Activated CD8-positive, alpha-beta T cell treated with anti-CD3 and anti-CD28 coated beads, Interleukin-2, amount 10 ng/mL, durations not matched to agents 7 days and 5 days (primary cell): ENCODE measurements around the gene PLET1. TPM values are rescaled to one million over a fixed set of nuclear protein-coding genes. Genes with fewer than 3 reads are reported as not detected.
A peak's percentile ranks its signal among the peaks of the same experiment; 100 is the strongest.

Experiments used
- ATAC-seq: fragments of 150-1000 bp; cut with Tn5 transposase; one replicate; pipeline ENCODE4 v1.10.0; 2021; ENCODE audit warnings: moderate library complexity
- CTCF ChIA-PET: fragments of 350-600 bp; sonication (Branson Sonifier 250); formaldehyde crosslinking; loops from one replicate; lab custom pipeline; 2021; ENCODE audit warnings: antibody characterized with exemption; lab: Charles Lee
- POLR2A ChIA-PET: fragments of 350-600 bp; sonication (Branson Sonifier 250); formaldehyde crosslinking; loops from one replicate; lab custom pipeline; 2021; ENCODE audit warnings: antibody characterized with exemption; lab: Charles Lee
- DNase-seq: peaks from one replicate; pipeline ENCODE4 v3.0.0-alpha.2; 2020
- H3K27ac Mint-ChIP-seq: one replicate; pipeline ENCODE4 v1.8.0; 2021; ENCODE audit warnings: mild to moderate bottlenecking, mixed read lengths
- H3K27me3 Mint-ChIP-seq: one replicate; pipeline ENCODE4 v1.8.0; 2021; ENCODE audit warnings: low read depth, mixed read lengths
- H3K36me3 Mint-ChIP-seq: one replicate; pipeline ENCODE4 v1.8.0; 2021; ENCODE audit warnings: low read depth, mixed read lengths
- H3K4me1 Mint-ChIP-seq: one replicate; pipeline ENCODE4 v1.8.0; 2021; ENCODE audit warnings: low read depth, mixed read lengths
- H3K4me3 Mint-ChIP-seq: one replicate; pipeline ENCODE4 v1.8.0; 2021; ENCODE audit warnings: mild to moderate bottlenecking, mixed read lengths
- H3K9me3 Mint-ChIP-seq: one replicate; pipeline ENCODE4 v1.8.0; 2022; ENCODE audit warnings: mixed read lengths; ENCODE audit not compliant: insufficient read depth
- total RNA-seq, 2 experiments: library from RNA; stranded (reverse); gene quantifications; one replicate each; pipeline ENCODE4 v1.2.3, GENCODE V29; 2021

Gene PLET1
- total RNA-seq, 2 experiments from 2014 or later, result not detected

DNA sequence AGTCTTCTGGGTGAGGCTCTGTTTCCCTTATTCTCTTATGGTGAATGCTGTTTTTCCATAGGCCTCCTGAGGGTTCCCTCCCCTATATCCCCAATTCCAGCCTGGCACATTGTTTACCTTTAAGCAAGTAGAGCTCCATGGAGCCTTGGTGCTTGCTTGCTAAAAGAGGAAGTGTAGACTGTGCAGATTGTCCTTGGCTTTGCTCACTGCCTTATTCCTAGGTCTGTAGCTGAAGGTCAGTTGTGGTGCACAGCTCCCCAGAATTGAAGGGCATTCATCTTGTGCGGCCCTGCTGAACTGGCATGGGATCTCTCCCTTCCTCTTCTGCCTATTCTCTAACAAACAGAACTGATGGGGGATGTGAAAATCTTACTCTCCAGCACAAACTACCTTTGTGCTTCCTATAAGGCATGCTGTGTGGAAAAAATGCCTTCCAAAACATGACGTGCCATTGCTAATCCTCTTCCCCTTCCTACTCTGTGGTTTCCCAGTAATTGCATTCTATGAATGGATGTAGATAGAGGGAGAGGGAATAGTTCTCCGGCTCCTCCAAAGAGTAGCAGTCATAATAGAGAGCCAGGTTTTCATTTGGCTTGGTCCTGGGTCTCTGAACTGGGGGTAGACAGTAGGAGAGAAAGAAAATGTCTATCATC lies 34.2 kb upstream of the PLET1 start:
- DNase-seq (no peak), ATAC-seq (no peak)
- no peaks in the 10 kb centered on the region for H3K9me3 Mint-ChIP-seq
- no peak overlapping the region for H3K4me3 Mint-ChIP-seq
- no peak overlapping the region for H3K27ac Mint-ChIP-seq
- peaks cover 13% of the 10 kb centered on the region for H3K27me3 Mint-ChIP-seq
- CTCF ChIA-PET, result interaction anchor here (1.4 to 2.6 kb wide), 3 partner anchors 13 to 260 kb away, joined by 7 to 11 read pairs (median 7); no protein-coding TSS in a partner anchor
- peaks cover 11% of the 10 kb centered on the region for H3K36me3 Mint-ChIP-seq
- POLR2A ChIA-PET, result interaction anchor here (0.6 kb wide), 1 partner anchor 13 kb away, joined by 3 read pairs; no protein-coding TSS in a partner anchor
- H3K4me1 Mint-ChIP-seq, result peaks cover 49% of the 10 kb centered on the region

DNA sequence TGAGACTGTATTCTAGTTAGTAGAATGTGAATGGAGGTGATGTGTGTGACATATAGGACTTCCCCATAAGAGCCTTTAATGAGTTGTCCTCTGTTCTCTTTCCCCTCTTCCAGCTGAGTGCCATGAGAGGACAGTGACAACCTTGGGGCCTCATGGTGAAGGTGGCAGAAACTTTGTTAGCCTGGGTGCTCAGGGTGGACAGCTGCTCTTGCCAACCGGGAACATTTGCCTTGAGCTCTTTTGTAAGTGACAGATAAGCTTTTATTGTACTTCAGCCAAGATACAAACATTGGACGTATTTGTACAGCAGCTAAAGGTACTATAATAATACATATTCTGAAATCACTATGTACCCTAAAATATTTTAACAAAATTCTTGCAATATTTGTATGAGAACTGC lies 33.0 kb upstream of the PLET1 start:
- H3K9me3 Mint-ChIP-seq, result no peaks in the 10 kb centered on the region
- peaks cover 51% of the 10 kb centered on the region for H3K4me1 Mint-ChIP-seq
- ChIA-PET CTCF (interaction anchor here (1.2 to 2.6 kb wide), 3 partner anchors 12 to 161 kb away, joined by 3 to 11 read pairs (median 7); no protein-coding TSS in a partner anchor), POLR2A (no interaction called here)
- no peak overlapping the region for H3K4me3 Mint-ChIP-seq
- no peak overlapping the region for H3K27ac Mint-ChIP-seq
- H3K27me3 Mint-ChIP-seq, result peaks cover 13% of the 10 kb centered on the region
- ATAC-seq (no peak), DNase-seq (no peak)
- H3K36me3 Mint-ChIP-seq, result peaks cover 11% of the 10 kb centered on the region

DNA sequence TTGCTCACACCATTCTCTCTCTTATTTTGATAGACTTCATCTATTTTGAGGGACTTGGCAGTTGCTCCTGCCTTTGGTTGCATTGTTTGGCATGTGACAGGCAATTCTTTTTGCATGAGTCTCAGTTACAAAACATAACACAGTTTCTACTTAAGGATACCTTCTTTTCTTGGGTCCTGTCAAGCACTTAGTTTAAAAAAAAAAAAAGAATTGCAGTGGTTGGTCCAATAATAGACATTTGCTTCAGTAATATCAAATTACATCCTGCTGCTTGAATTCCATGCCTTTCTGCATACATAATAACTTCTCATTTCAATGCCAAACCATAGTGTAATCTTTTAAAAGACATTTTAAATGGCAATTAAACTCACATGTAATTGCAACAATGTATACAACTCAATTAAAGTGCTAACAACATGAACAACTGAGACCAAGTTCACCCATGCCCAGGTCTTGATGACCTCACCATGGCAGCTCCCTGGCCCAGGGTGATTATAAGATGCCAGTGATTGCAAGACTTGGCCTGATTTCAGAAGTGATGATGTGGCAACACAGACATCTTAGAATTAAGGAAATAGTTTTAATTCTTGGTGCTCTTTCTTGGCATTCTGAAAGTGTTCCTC lies 32.2 kb upstream of the PLET1 start:
- Mint-ChIP-seq H3K9me3 (no peaks in the 10 kb centered on the region), H3K4me1 (peaks cover 44% of the 10 kb centered on the region), H3K27ac (no peak overlapping the region), H3K4me3 (no peak overlapping the region), H3K36me3 (peaks cover 11% of the 10 kb centered on the region), H3K27me3 (peaks cover 13% of the 10 kb centered on the region)
- ChIA-PET CTCF (interaction anchor here (1.2 to 2.6 kb wide), 3 partner anchors 11 to 997 kb away, joined by 3 to 11 read pairs (median 5); no protein-coding TSS in a partner anchor), POLR2A (no interaction called here)
- DNase-seq (no peak), ATAC-seq (no peak)

DNA sequence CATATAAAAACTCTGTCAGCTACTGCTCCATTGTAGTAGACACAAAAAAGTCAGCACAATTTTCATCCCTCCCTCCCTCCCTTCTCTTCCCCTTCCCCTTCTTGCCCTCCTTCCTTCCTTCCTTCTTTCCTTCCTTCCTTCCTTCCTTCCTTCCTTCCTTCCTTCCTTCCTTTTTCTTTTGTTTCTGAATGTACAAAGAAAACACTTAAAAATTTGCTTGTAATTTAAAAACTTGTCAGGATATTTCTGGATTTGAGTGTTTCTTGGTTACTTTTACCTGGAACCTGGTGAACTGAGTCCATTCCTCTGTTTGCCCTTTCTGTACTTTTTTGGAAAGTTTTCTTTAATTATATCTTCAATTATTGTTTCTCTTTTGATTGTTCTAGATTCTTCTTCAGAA lies 31.5 kb upstream of the PLET1 start:
- H3K27ac Mint-ChIP-seq, result no peak overlapping the region
- DNase-seq (no peak), ATAC-seq (no peak)
- peaks cover 13% of the 10 kb centered on the region for H3K27me3 Mint-ChIP-seq
- POLR2A ChIA-PET, result no interaction called here
- CTCF ChIA-PET, result interaction anchor here (1.0 to 1.9 kb wide), 3 partner anchors 12 to 998 kb away, joined by 3 to 5 read pairs (median 3); no protein-coding TSS in a partner anchor
- no peak overlapping the region for H3K4me3 Mint-ChIP-seq
- no peaks in the 10 kb centered on the region for H3K9me3 Mint-ChIP-seq
- H3K4me1 Mint-ChIP-seq, result peaks cover 37% of the 10 kb centered on the region
- peaks cover 11% of the 10 kb centered on the region for H3K36me3 Mint-ChIP-seq

DNA sequence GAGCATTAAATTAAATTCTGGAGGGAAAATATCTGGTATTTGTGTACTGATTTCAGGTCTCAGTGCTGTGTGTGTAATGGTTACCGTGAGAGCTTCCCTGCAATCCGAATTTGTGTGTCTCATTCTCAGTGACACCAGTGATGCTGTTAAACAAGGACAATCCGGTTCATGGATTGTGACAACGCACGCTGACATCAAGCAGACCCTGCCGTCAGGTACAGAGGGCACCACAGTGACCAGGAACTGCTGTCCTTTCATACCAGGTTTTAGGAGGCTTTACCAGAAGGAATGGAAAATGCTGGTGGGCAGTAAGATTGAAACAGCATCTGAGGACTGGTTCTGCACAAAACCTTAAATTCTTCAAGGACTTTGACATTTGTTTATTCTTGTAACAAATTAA lies 30.5 kb upstream of the PLET1 start:
- H3K4me3 Mint-ChIP-seq, result no peak overlapping the region
- POLR2A ChIA-PET, result no interaction called here
- no peaks in the 10 kb centered on the region for H3K9me3 Mint-ChIP-seq
- peaks cover 27% of the 10 kb centered on the region for H3K4me1 Mint-ChIP-seq
- no peak overlapping the region for H3K27ac Mint-ChIP-seq
- ATAC-seq, result no peak
- H3K27me3 Mint-ChIP-seq, result peaks cover 13% of the 10 kb centered on the region
- CTCF ChIA-PET, result interaction anchor here (1.1 to 1.9 kb wide), 3 partner anchors 9 to 999 kb away, joined by 3 to 5 read pairs (median 3); no protein-coding TSS in a partner anchor
- DNase-seq, result no peak
- H3K36me3 Mint-ChIP-seq, result peaks cover 11% of the 10 kb centered on the region

DNA sequence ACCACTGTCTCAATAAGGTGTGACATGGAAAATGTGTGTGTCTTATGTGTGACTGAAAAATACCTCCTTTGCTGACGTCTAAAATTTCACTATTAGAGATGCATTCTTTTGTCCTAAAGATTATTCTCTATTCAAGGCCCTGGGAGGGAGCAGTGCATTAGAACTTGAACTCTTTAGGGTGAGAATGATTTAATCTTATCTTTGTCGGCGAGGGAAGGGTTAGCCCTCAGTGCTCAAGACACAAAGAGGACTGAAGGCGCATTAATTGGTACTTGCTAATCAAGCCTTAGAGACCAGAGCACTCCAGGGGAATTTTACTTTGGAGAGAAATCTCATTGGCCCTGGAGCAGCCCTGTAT lies 29.8 kb upstream of the PLET1 start:
- CTCF ChIA-PET, result no interaction called here
- peak overlapping the region; percentile 67 for H3K27ac Mint-ChIP-seq
- DNase-seq (no peak), ATAC-seq (no peak)
- POLR2A ChIA-PET, result no interaction called here
- peaks cover 11% of the 10 kb centered on the region for H3K36me3 Mint-ChIP-seq
- peak overlapping the region; percentile 69 for H3K4me3 Mint-ChIP-seq
- H3K27me3 Mint-ChIP-seq, result peaks cover 13% of the 10 kb centered on the region
- no peaks in the 10 kb centered on the region for H3K9me3 Mint-ChIP-seq
- peaks cover 23% of the 10 kb centered on the region for H3K4me1 Mint-ChIP-seq

DNA sequence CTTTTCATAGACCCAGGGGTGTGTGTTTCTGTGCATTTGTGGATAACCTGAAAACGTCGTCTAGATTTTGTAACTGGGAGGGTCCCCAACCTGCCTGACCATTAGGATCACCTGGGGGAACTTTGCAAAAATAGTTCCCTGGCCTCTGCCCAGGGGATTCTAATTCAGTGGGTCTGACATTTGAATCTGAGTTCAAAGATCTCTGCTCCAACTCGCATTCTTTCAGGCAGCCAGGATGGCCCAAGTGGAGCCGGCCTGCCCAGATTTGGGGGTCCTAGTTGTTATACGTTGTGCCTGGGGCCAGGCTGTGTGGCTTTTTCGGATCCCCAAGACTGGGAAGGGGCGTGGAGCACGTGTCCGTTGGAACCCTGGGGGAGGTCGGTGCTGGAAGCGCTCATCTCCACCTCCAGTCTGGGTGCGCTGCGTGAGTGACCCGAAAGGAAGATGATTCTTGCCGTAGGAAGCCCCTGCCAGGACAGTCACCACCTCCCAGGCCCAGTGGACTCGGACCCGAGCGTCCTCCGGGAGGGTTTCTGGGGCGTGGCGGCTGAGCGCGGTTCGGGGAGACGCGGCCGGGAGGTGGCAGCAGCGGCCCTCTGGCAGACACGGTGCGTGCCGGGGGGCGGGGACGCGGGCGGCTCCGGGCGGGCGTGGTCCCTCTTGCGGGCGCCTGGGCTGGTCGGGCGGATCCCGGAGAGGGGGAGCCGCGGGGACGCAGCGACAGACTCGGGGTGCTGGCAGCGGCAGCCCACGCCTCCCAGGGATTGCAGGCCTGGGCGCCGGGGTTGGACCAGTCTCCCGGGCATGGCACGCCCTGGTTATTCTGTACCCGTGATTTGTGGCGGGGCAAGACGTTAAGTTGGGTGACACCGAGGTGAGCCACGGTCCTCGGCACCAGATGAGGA lies 29.2 kb upstream of the PLET1 start:
- H3K9me3 Mint-ChIP-seq, result no peaks in the 10 kb centered on the region
- POLR2A ChIA-PET, result no interaction called here
- CTCF ChIA-PET, result interaction anchor here (1.3 to 3.1 kb wide), 7 partner anchors 10 to 999 kb away, joined by 4 to 24 read pairs (median 15); no protein-coding TSS in a partner anchor
- ATAC-seq, result peak; percentile 98
- peak overlapping the region; percentile 70 for H3K27ac Mint-ChIP-seq
- peak; percentile 88 for DNase-seq
- H3K27me3 Mint-ChIP-seq, result peaks cover 13% of the 10 kb centered on the region
- peaks cover 23% of the 10 kb centered on the region for H3K4me1 Mint-ChIP-seq
- peak overlapping the region; percentile 69 for H3K4me3 Mint-ChIP-seq
- H3K36me3 Mint-ChIP-seq, result peaks cover 10% of the 10 kb centered on the region

DNA sequence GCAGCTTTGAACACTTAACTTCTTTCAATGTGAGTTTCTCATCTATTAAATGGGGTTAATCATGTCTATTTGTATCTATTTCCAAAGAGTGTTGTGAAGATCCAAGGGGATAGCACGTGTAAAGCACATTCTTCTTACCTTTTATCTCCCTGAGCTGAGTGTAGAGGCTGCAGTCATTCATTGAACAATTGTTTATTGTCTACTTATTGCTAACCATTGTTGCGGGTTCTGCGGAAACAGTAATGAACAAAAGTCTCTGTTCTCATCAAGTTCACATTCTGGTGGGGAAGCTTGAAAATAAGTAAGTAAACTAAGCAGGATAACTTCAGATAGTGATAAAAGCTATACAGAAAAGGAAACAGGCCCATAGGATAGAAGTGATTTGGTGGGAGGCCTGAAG lies 27.4 kb upstream of the PLET1 start:
- CTCF ChIA-PET, result interaction anchor here (1.5 to 3.1 kb wide), 8 partner anchors 8 to 1001 kb away, joined by 6 to 24 read pairs (median 14); no protein-coding TSS in a partner anchor
- DNase-seq, result no peak
- peaks cover 23% of the 10 kb centered on the region for H3K4me1 Mint-ChIP-seq
- POLR2A ChIA-PET, result interaction anchor here (0.7 kb wide), 1 partner anchor 224 kb away, joined by 3 read pairs; no protein-coding TSS in a partner anchor
- H3K27ac Mint-ChIP-seq, result no peak overlapping the region
- H3K27me3 Mint-ChIP-seq, result peaks cover 13% of the 10 kb centered on the region
- no peak overlapping the region for H3K4me3 Mint-ChIP-seq
- no peak for ATAC-seq
- H3K36me3 Mint-ChIP-seq, result peaks cover 4% of the 10 kb centered on the region
- no peaks in the 10 kb centered on the region for H3K9me3 Mint-ChIP-seq

DNA sequence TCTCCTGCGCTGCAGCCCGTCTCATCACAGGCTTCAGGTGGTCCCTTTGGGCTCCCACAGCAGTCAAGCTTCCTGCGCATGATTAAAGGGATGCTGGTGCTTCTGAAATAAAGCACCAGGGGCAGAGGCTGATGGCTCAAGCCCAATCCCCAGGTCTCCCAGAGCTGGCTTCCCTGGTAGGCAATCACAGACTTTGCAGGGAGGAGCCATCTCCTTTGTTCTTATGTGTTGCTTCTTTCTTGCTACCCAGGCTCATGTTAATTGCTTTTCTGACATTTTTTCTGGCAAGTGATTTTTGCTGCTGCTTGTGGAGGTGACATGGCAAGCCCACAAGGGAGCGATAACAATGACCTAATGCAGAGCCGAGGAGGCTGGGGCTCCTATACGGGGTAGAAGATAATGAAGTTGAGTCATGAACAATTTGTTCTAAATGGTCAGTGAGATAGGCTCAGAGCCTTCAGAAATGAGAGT lies 25.2 kb upstream of the PLET1 start:
- Mint-ChIP-seq H3K4me1 (peaks cover 27% of the 10 kb centered on the region), H3K27ac (no peak overlapping the region), H3K36me3 (no peaks in the 10 kb centered on the region), H3K4me3 (no peak overlapping the region), H3K27me3 (peaks cover 5% of the 10 kb centered on the region), H3K9me3 (no peaks in the 10 kb centered on the region)
- no peak for DNase-seq
- POLR2A ChIA-PET, result interaction anchor here (0.7 kb wide), 1 partner anchor 1409 kb away, joined by 3 read pairs; no protein-coding TSS in a partner anchor
- CTCF ChIA-PET, result interaction anchor here (1.4 kb wide), 1 partner anchor 270 kb away, joined by 4 read pairs; no protein-coding TSS in a partner anchor
- no peak for ATAC-seq

DNA sequence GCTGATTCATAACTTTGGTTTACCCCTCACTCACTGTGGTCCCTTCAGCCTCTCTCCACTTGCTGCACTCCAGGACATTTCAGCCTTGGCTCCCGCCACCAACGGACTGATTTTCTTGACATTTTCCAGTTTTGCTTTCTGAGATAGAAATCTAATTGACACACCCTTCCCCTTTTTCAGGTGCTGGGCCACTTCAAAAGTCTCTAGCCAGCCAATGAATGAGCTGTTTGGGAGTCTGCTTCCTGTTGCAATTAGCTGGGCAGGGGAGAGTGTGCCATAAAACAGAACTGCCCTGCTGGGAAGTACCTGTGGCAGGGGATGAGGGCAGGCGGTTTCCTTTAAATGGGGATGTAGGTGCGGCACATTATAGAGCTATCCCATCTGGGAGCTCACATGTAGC lies 21.1 kb upstream of the PLET1 start:
- H3K4me3 Mint-ChIP-seq, result no peak overlapping the region
- POLR2A ChIA-PET, result interaction anchor here (0.6 to 1.4 kb wide), 3 partner anchors 13 to 1162 kb away, joined by 3 to 4 read pairs (median 3); partner anchors contain the start of gene PTS
- H3K27ac Mint-ChIP-seq, result no peak overlapping the region

More for the DNA sequence above, 21.1 kb upstream of the PLET1 start:
- no peak for DNase-seq
- no peak for ATAC-seq
- CTCF ChIA-PET, result interaction anchor here (1.2 to 7.5 kb wide), 13 partner anchors 12 to 1008 kb away, joined by 3 to 264 read pairs (median 6); partner anchors contain the start of genes BTG4 and PTS
- Mint-ChIP-seq H3K9me3 (no peaks in the 10 kb centered on the region), H3K27me3 (no peaks in the 10 kb centered on the region), H3K36me3 (no peaks in the 10 kb centered on the region), H3K4me1 (peaks cover 29% of the 10 kb centered on the region)
